Vagina (tissue), 2 donors: ENCODE measurements around the gene TSC22D1. TPM values are rescaled to one million over a fixed set of nuclear protein-coding genes. Genes with fewer than 3 reads are reported as not detected.
"Not testable (repeated sequence)": the region's sequence is repeated elsewhere in the genome, so short reads cannot be mapped to it uniquely, and the experiment has no call there.

Experiments
- DNase-seq, 2 donors: peaks; one replicate each; pipeline ENCODE4 v3.0.0-alpha.2; 2017; ENCODE audit errors: extremely low spot score in 2 of 2
- H3K27ac ChIP-seq: fragments of 200-600 bp; sonication (generic); one replicate; pipeline ENCODE4 v1.5.1; 2019
- H3K27me3 ChIP-seq: fragments of 200-600 bp; sonication (generic); one replicate; pipeline ENCODE4 v1.5.1; 2019
- H3K36me3 ChIP-seq, 2 donors: fragments of 200-600 bp; sonication (generic); one replicate each; pipeline ENCODE4 v1.5.1; 2017 to 2019
- H3K4me1 ChIP-seq: fragments of 200-600 bp; sonication (generic); one replicate; pipeline ENCODE4 v1.5.1; 2019
- H3K4me3 ChIP-seq, 2 donors: fragments of 200-600 bp; sonication (generic); 1 replicate in 1 of 2; 2 replicates in 1 of 2; pipeline ENCODE4 v1.5.1; 2016 to 2019
- H3K9me3 ChIP-seq: fragments of 200-600 bp; sonication (generic); one replicate; pipeline ENCODE4 v1.5.1; 2019
- CTCF ChIP-seq, 3 experiments: fragments of 450-650 bp in 2 of 3; fragments of 200-600 bp in 1 of 3; sonication (generic) in 1 of 3; IDR thresholded peaks; one replicate each; pipeline ENCODE4 v1.5.1; 2017 to 2019; ENCODE audit warnings: antibody characterized with exemption in 3 of 3, mild to moderate bottlenecking in 2 of 3, moderate library complexity in 2 of 3
- POLR2A ChIP-seq, 2 donors: fragments of 450-650 bp; IDR thresholded peaks; one replicate each; pipeline ENCODE4 v1.6.1; 2017; ENCODE audit warnings: antibody characterized with exemption in 2 of 2, mild to moderate bottlenecking in 2 of 2, moderate library complexity in 2 of 2
- POLR2AphosphoS5 ChIP-seq, 2 donors: sonication (generic); formaldehyde crosslinking; IDR thresholded peaks; one replicate each; pipeline ENCODE4 v1.9.0; 2017; ENCODE audit warnings: antibody characterized with exemption in 2 of 2, mild to moderate bottlenecking in 2 of 2, low read depth in 1 of 2; ENCODE audit not compliant: insufficient read depth in 1 of 2
- intact Hi-C: fragments of 100-400 bp; cut with DNase I; formaldehyde crosslinking; loops from one replicate; pipeline ENCODE4 v1.15.1; 2023
- total RNA-seq: library from RNA; depleted of rRNA; stranded (reverse); fragments of >200 nt; gene quantifications from one replicate; pipeline ENCODE4 v1.2.3, GENCODE V29; 2016

The TSC22D1 gene
- total RNA-seq, 1 donor from 2014 or later: 117 TPM

- peaks cover 53% of the 10 kb centered on the region for H3K4me1 ChIP-seq
Observed at GRCh38 chr13:44573071-44573470, 3.1 kb downstream of the TSC22D1 start.

GRCh38 chr13:44566601-44567000 lies 9.5 kb downstream of the TSC22D1 start:
- TF ChIP-seq POLR2AphosphoS5 (IDR thresholded peaks at IDR 0.05; ENCODE audit: insufficient read depth in 1 of 2, low read depth in 1 of 2) (no peak), CTCF (IDR thresholded peaks at IDR 0.05) (no peak), POLR2A (IDR thresholded peaks at IDR 0.05) (no peak)
- intact Hi-C loops: loop anchor here (5.0 kb wide), 1 partner anchor 174 kb away; no protein-coding TSS in a partner anchor
- Histone ChIP-seq H3K4me3 (no peak overlapping the region), H3K27me3 (no peaks in the 10 kb centered on the region), H3K4me1 (peaks cover 18% of the 10 kb centered on the region), H3K36me3 (no peaks in the 10 kb centered on the region), H3K9me3 (no peaks in the 10 kb centered on the region), H3K27ac (no peak overlapping the region)
- no peak for DNase-seq

More at GRCh38 chr13:44573071-44573470, 3.1 kb downstream of the TSC22D1 start:
- TF ChIP-seq POLR2A (IDR thresholded peaks at IDR 0.05) (no peak), POLR2AphosphoS5 (IDR thresholded peaks at IDR 0.05; ENCODE audit: insufficient read depth in 1 of 2, low read depth in 1 of 2) (no peak), CTCF (IDR thresholded peaks at IDR 0.05) (no peak)
- intact Hi-C loops: no loop called here
- no peak overlapping the region for H3K27ac ChIP-seq
- H3K9me3 ChIP-seq: no peaks in the 10 kb centered on the region
- no peak for DNase-seq
- no peaks in the 10 kb centered on the region for H3K27me3 ChIP-seq
- H3K36me3 ChIP-seq: no peaks in the 10 kb centered on the region
- H3K4me3 ChIP-seq: peak overlapping the region; percentile 90

- Histone ChIP-seq H3K27me3 (no peaks in the 10 kb centered on the region), H3K27ac (no peak overlapping the region), H3K4me3 (no peak overlapping the region), H3K36me3 (no peaks in the 10 kb centered on the region), H3K4me1 (peaks cover 18% of the 10 kb centered on the region), H3K9me3 (no peaks in the 10 kb centered on the region)
- DNase-seq: no peak
- no peak for TF ChIP-seq CTCF (IDR thresholded peaks at IDR 0.05)
- TF ChIP-seq POLR2A (IDR thresholded peaks at IDR 0.05): no peak
- TF ChIP-seq POLR2AphosphoS5 (IDR thresholded peaks at IDR 0.05; ENCODE audit: insufficient read depth in 1 of 2, low read depth in 1 of 2): no peak
- intact Hi-C loops: loop anchor here (5.0 kb wide), 1 partner anchor 174 kb away; no protein-coding TSS in a partner anchor
Observed at GRCh38 chr13:44565881-44566280, 10.2 kb downstream of the TSC22D1 start.

- Histone ChIP-seq H3K4me3 (no peak overlapping the region), H3K27me3 (no peaks in the 10 kb centered on the region), H3K9me3 (no peaks in the 10 kb centered on the region), H3K4me1 (peaks cover 15% of the 10 kb centered on the region), H3K36me3 (no peaks in the 10 kb centered on the region), H3K27ac (no peak overlapping the region)
- no peak for TF ChIP-seq POLR2A (IDR thresholded peaks at IDR 0.05)
- TF ChIP-seq CTCF (IDR thresholded peaks at IDR 0.05): no peak
- TF ChIP-seq POLR2AphosphoS5 (IDR thresholded peaks at IDR 0.05; ENCODE audit: insufficient read depth in 1 of 2, low read depth in 1 of 2): no peak
- intact Hi-C loops: loop anchor here (5.0 kb wide), 1 partner anchor 173 kb away; no protein-coding TSS in a partner anchor
- no peak for DNase-seq
Observed at GRCh38 chr13:44564936-44565335, 11.2 kb downstream of the TSC22D1 start.

GRCh38 chr13:44562853-44563252 lies 13.3 kb downstream of the TSC22D1 start:
- H3K4me3 ChIP-seq, intact Hi-C loops, H3K9me3 ChIP-seq, DNase-seq, H3K4me1 ChIP-seq, H3K36me3 ChIP-seq, H3K27ac ChIP-seq, H3K27me3 ChIP-seq: not testable (repeated sequence)
